HG03045 (cell line): ENCODE measurements around the gene ATP9B.

Source experiments
- ATAC-seq: cut with Tn5 transposase; IDR thresholded peaks from one replicate; pipeline ENCODE4 v1.9.1; 2021; ENCODE audit warnings: mild to moderate bottlenecking, moderate library complexity; ENCODE audit not compliant: unreplicated experiment

ATP9B gene

DNA sequence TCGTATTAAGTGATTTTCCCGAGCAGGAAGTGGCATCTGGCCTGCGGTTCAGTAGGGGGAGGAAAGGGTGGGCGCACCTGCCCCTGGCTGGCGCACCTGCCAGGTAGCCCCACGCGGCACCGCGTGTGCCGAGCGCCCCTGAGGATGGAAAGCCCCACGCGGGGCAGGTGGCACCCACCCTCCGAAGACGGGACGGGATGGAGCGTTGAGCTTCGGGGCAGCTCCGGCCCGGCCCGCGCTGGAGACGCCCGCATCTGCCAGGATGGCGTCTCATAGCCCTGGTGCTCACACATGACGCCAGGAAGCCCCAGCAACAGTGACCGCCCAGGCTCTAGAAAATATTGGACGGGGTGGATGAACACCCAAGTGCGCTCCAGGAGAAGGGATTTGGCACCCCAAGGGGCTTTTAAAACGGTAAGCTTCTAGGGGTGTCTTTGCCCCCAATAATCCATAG is 324.0 kb downstream of the ATP9B start:
- no peak for ATAC-seq

DNA sequence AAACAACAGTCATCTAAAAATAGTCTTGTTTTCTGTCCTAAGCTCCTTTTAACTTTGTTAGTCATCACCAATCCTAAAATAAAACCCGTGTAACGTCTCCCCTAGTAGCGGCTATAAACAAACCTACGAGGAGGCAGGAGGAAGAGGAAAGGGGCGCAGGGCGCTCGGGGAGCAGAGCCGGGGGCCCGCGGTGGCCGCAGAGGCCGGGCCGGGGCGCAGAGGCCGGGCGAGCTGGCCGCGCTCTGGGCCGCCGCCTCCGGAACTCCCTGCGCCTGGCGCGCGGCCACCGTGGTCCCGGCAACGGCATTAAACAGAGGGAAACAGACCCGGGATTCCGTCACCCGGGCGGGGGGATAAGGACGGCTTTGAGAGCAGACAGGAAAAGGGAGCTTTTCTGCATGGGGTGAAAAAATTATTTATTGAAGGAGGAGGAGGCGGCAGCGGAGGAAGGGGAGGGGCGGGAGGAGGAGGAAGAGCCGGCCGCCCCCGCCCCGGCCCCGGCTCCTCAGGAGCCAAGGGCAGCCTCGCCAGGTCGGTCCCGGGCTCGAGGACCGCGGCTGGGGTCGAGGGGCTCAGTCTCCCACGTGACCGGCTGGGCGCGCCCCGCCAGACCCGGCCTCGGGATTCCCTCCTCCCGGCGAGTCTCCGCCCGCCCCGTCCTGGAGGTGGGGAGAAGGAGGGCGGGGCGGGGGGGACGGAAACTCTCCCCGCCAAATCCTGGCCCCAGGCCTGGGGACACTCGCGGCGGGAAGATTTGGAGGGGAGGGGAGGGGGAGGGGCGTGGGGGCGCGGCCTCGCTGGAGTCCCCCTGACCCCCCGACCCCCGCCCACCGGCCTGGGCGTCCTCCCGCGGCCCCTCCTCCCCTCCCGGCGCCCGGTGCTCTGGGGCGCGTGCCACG is 324.7 kb downstream of the ATP9B start:
- no peak for ATAC-seq

DNA sequence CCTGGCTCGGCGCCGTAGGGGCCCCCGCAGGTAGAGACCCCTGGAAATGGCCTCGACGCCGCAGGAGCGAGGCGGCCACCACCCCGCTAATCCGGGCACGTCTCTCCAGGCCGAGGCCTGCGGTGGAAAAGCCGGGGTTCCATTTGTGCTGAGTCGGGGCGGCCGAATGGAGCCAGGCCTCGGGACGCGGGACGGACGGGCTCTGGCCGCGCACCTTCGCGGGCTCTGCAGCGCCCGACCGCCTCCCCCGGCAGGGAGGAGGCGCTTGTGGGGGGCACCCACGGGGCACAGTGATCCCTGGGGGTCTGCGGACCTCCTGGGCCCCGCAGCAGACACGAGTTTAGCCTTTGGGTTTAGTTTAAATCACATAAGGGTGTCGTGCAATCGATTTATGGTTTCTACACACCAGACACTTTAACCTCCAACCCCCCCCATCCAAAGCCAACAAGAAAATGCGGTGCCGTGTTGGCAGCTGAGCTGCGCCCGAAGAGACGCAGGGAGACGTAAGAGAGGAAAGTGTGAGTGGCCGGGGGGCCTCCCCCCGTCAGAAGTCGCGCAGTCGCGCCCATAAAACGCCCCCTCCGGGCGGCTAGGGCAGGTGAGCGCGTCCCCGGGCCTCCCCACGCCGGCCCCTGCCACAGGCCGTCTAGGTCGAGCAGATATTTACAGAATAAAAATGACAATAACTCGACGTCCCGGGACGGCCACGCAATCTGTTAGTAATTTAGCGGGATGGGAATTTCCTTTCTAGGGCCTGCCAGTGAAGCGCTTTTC is 325.5 kb downstream of the ATP9B start:
- no peak for ATAC-seq

DNA sequence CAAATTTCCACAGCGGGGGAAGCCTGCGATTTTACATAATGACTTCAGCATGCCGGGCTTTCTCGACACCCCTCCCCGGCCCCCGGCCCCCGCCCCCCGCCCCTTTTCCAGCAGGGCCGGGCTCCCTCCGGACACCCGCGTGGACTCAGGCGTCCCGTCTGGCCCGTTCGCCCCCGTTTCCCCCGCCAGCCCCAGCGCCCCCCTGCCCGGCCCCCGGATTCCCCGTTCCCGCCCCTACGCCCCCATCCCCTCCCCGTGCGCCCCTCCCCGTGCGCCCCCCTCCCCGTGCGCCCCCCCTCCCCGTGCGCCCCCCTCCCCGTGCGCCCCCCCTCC is 326.1 kb downstream of the ATP9B start:
- no peak for ATAC-seq

DNA sequence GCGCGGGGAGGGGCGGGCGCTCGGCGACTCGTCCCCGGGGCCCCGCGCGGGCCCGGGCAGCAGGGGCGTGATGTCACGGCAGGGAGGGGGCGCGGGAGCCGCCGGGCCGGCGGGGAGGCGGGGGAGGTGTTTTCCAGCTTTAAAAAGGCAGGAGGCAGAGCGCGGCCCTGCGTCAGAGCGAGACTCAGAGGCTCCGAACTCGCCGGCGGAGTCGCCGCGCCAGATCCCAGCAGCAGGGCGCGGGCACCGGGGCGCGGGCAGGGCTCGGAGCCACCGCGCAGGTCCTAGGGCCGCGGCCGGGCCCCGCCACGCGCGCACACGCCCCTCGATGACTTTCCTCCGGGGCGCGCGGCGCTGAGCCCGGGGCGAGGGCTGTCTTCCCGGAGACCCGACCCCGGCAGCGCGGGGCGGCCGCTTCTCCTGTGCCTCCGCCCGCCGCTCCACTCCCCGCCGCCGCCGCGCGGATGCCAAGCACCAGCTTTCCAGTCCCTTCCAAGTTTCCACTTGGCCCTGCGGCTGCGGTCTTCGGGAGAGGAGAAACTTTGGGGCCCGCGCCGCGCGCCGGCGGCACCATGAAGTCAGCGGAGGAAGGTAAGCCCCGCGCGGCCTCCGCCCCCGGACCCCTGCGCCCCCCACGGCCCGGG is 326.7 kb downstream of the ATP9B start, which contains the start of gene NFATC1:
NFATC1 (plus strand) TSS at position 170 of the 644 bp plus-strand sequence; CDS start at position 465, 295 bp downstream.
- no peak for ATAC-seq

DNA sequence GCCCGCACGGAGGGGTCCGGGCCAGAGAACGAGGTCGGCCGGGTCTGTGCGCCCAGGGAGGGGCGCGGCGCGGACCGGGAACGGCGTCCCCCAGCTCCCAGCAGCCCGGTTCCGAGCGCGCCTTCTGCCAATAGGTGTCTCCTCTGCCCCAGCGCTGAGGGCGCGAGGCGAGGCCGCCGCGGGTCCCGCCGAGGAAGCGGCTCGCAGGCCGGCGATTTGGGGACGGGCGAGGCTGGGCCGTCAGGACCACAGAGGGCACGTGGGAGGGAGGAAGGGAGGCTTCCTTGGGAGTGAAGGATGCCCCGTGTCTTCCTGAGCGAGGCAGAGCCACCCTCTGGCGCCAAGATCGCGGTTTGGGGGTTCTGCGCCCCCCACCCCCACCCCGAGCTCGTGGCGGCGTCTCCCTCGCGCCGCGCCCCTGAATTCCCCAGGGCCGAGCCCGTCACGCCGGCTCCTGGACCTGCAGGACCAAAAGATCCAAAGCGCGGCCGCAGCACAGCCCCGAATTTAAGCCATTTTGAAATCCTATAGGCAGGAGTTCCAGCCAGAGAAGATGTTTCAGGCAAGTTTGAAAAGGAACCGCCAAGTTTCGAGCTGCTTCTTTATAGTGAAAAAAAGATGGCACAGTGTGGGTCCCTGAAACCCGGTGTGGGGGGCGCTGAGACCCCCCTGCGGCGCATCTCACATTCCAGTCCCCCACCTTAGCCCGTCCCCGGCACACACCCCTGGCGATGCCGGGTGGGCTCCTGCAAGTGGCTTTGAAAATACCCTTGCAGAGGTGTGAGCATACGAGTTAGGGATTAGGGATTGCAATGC is 327.4 kb downstream of the ATP9B start:
- no peak for ATAC-seq

DNA sequence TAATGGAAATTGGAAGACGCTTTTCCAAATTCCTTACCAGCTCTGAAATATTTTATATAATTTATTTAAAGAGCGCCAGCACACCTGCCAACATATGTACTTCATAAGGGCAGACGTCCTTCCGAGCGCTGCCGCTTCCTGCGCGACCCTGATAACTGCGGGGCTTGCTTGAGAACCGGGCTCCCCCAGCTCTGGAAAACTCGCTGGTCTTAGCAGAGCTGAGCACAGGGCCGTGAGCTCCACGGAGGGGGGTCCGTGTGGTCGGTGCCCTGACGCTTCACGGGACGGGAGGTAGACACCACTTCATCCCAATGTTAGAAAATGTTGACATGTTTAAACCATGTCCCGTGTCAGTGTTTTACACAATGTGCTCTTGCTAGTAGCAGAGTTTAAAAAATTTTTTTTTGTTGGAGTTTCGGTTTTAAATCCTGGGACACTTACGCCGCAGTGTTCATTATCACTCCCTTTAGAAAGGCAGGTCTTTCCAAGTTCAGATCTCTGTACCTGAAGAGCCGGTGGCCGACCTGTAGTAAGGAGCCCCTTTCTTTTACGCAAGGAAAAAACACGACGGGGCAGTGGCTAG is 328.1 kb downstream of the ATP9B start:
- no peak for ATAC-seq

DNA sequence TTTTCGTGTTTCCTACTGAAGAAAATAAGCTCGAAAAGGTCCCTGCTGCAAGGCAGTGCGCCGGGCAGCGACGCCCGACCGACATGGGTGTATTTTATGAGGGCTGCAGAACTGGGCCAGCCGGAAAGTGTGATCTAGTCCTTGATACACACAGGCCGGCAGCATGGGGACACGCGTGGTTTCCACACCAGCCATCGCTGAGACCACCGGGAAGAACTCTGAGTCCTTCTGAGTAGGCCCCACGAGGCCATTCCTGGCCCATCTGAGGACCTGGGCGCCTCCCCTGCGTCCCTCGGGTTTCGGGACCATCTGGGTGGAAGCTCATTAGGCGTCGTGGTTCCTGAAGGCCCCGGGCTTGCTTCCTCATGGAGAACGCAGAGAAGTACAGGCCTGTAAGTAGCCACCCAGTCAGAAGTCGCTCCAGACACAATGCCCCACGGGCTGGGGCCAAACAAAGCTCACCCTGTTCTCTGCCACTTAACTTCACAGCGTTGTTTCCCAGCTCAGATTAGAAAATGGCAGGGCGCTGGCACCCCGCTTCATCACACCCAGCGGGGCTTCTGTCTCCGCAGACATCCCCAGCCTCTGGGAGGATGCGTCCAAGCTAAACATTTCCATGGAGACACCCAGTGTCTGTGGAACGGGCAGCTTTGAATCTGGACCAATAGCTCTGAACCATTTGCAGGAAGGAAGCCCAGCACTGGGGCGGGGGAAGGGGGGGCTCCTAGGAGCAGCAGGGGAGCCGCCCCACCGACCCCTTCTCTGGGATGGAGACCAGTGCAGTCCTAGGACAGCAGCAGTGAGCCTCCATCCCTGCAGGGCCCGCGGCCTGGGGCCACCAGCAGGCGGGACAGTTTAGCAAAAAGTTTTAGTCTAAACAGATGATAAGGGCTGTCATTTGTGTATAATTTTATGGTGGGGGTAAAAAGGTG is 328.9 kb downstream of the ATP9B start:
- ATAC-seq, result no peak

DNA sequence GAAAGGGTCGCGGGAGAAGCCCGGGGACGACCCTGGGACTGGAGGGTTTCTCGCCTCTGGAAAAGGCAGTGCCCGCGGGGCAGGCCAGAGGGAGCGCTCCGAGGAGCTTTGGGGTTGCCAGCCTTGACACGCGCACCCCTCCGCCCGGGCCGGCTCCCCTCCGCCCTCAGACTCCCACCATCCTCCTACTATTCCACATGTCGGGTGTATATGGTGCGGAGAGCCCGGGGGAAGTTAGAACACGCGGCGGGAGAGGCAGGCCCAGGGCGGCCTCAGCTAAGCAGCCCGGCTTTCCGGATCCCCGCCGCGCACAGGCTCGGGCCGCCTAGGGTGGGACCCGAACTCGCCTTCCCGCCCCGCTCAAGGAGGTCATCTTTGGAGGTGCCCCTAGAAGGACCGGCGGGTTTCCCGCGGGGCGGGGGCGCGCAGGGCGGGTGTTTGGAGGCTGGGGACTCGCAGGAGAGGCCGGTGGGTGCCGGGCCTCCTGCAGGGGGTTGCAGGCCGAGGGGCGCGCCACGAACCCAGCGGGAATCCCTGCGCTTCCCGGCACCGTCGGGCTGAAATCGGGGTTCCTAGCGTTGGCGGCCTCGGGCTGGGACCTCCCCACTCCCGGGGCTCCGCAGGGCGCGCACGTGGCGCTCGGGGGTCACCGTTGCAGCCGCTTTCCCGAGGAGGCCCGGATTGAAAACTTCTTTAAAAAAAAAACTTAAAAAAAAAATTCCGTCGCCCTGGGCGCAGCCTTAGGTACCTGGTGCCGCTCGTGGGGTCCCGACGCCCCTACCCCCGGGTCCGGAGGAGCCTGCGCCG is 330.3 kb downstream of the ATP9B start:
- no peak for ATAC-seq

DNA sequence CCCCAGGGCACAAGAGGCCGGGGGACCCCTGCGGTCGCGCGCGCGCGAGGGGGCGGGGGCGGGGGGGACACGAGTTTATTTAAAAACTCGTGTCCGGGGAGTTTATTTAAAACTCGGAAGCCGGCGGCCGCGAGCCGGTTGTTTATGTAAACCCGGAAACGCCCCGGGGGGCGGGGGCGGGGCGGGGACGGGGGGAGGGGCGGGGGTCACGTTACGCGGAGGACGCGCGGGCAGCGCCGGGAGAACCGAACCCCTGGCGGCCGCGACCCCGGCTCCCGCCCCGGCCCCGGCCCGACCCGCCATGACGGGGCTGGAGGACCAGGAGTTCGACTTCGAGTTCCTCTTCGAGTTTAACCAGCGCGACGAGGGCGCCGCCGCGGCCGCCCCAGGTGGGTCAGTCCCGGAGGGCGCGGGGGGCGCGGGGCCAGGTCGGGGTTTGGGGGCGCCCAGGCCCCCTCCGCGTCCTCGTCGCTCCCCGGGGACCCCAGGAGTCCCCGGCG is 330.9 kb downstream of the ATP9B start:
- ATAC-seq, result no peak

DNA sequence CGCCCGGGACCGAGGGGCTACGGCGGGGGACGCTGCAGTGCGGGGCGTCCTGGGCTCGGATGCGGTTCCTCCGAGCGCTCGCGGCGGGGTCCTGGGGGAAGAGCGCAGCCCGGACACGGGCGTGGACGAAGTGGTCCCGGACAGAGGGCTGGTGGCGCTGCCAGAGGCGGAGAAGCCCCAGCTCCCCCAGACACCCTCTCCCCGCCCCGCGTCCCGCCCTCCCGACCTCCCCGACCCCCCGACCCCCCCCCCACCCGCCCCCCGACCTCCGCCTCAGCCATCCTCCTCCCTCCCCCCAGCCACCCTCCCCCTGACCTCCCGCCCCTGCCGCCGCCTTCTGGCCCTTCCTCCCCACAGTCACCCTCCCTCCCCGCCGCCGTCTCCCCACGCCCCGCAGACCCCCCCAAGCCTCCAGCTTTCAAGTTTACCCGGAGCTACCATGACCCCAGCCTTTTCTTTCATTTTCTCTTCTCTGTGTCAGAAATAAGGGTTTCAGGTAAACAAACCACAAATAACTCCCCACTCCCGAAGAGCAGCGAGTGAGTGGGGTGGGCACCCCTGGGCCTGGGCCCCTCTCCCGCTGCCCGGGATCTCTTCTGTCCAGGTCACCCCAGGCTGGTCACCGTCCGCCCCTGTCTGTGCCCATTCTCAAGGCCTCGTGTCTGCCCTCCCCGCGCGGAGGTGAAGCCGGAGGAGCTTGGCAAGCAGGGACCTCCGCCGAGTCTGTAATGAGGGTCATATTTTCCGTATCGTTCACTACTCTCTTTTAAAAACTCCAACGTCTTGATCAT is 331.6 kb downstream of the ATP9B start:
- no peak for ATAC-seq

DNA sequence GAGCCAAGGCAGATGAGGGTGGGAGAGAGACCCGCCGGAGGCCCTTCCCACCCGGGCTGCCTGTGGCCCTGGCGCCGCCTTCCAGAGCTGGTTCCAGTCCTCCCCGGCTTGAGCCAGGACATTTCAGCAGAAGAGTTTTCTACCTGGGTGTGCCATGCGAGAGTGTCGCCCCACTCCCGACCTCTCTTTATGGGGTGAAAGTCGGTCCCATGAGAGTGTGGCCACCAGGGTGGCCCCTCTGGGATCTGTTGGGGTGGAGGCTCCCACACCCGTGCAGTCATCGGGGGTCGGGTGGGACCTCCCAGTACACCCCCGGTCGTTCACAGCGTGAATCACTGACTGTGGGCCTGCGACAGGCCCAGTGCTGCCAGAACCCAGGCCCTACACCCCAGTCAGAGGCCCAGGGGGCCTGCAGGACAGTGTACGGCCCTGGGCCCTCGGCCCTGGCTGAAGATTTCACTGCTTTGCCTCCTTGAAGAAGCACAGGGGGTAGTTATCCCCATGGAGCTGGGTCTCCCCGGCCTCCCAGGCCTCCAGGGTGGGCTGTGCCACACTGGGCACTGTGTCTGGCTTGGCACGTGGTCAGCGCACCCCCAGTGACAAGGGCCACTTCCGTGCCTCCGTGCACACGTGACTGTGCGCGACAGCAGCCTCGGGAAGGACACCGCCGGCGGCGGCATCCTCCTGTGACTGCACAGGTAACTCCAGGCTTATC is 332.5 kb downstream of the ATP9B start:
- ATAC-seq, result no peak

DNA sequence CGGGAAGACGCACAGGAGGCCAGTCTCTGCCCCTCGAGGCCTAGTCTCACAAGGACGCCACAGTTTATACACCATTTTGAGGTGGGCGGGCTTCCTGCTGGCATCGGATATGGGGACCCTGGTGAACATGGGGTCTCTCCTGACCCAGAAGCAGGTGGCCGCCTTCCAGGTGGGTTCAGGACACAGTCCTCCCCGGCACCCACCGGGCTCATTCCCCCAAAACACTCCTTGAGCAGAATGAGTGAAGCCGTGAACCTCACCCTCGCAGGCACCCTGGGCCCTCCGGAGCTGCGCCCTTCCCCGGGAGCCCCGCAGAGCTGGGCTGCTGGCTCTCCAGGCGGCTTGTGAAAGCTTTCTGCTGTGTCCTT is 333.0 kb downstream of the ATP9B start:
- ATAC-seq, result no peak

DNA sequence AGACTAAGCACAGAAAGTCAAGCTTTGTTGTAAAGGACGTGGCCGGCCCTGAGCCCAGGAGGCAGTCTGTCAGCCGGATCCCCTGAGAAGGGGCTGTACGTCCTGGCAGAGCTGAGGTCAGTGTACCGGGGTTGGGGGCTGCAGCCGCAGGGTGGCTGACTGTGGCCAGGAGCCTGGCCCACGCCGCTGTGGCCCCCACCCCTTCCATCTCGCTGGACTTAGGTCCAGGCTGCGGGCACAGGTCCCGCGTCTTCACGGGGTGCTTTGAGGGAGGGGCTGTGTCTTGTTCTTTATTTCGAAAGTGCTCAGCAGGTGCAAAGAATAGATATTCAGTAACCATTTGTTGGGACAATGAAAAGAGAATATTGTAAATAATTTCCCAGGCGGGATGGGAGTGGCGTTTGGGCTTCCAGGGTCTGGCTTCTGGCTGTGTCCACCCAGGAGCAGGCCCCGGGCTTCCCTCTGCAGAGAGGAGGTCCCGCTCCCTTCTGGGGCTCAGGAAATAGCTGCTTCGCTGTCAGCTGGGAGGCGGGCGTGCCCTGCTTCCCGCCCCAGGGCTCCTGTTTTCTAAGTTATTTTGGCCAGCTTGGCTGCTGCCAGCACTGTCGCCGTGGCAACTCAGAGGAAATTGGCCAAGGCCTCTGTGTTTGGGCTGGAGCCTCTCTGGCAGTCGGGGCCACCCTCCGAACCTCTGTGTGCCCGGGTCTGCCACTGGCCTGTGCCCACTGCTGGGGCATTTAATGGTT is 334.0 kb downstream of the ATP9B start:
- no peak for ATAC-seq

DNA sequence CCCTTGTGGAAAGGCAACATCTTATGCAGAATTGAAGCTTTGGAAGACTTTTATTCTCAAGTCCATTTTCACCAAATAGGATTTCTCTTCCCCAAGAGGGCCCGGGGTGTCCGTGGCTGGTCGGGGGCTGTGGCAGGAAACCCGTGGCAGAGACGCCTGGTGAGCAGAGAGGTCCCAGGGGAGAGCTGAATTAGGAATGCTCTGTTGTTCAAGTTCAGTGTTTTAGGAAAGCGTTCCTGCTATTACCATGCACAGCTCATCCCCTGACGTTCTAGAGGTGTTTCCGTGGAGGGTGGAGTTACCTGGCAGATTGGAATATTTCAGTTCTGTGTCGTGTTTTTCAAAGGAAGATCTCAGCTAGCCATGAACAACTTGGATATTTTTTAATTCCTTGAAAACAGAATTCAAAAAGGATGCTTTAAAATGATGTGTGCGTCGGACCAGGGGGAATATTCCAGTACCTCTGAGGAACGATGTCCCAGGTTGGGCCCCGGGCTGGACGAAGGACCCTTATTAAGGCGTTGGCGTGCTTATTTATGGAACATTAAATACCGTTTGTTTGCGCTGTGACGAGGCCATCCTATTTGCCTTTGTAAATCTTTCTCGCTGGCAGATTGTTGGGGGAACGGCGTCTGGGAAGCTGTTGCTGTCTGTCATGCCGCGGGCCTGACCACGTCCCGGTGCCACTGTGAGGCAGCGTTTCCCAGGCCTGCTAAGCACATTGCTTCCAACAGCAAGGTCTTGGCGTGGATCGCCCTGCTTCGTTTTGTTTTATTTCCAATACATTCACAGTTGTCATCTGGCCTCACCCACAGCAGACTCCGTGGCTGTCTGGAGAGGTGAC is 334.8 kb downstream of the ATP9B start:
- ATAC-seq, result no peak
